ENCODE results near the gene TVP23C.

- TF ChIP-seq, protein P1, sequence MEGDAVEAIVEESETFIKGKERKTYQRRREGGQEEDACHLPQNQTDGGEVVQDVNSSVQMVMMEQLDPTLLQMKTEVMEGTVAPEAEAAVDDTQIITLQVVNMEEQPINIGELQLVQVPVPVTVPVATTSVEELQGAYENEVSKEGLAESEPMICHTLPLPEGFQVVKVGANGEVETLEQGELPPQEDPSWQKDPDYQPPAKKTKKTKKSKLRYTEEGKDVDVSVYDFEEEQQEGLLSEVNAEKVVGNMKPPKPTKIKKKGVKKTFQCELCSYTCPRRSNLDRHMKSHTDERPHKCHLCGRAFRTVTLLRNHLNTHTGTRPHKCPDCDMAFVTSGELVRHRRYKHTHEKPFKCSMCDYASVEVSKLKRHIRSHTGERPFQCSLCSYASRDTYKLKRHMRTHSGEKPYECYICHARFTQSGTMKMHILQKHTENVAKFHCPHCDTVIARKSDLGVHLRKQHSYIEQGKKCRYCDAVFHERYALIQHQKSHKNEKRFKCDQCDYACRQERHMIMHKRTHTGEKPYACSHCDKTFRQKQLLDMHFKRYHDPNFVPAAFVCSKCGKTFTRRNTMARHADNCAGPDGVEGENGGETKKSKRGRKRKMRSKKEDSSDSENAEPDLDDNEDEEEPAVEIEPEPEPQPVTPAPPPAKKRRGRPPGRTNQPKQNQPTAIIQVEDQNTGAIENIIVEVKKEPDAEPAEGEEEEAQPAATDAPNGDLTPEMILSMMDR (IDR thresholded peaks at IDR 0.05) = no peak
- no peak for TF ChIP-seq POLR2A (IDR thresholded peaks at IDR 0.05)
Observed at GRCh38 chr17:15511142-15511541, 52.1 kb downstream of the TVP23C start.
